Upper lobe of left lung (tissue), 6 donors: ENCODE results near the gene EVI5L. TPM values are rescaled to one million over a fixed set of nuclear protein-coding genes. Genes with fewer than 3 reads are reported as not detected.

ENCODE experiments used
- ATAC-seq, 2 donors: fragments of 200-7000 bp; cut with Tn5 transposase; one replicate each; pipeline ENCODE4 v1.9.1; 2022; ENCODE audit warnings: mild to moderate bottlenecking in 2 of 2, moderate library complexity in 2 of 2; ENCODE audit not compliant: low FRiP score in 2 of 2
- DNase-seq, 2 donors: peaks; one replicate each; pipeline ENCODE4 v3.0.0-alpha.2; 2019 to 2020
- H3K27ac ChIP-seq, 4 donors: fragments of 200-600 bp; sonication (generic); one replicate each; pipeline ENCODE4 v1.5.1; 2016 to 2019
- H3K27me3 ChIP-seq, 4 donors: fragments of 200-600 bp; sonication (generic); one replicate each; pipeline ENCODE4 v1.5.1; 2017 to 2019
- H3K36me3 ChIP-seq, 4 donors: fragments of 200-600 bp; sonication (generic); one replicate each; pipeline ENCODE4 v1.5.1; 2016 to 2019
- H3K4me1 ChIP-seq, 4 donors: fragments of 200-600 bp; sonication (generic); one replicate each; pipeline ENCODE4 v1.5.1; 2018 to 2019
- H3K4me3 ChIP-seq, 4 donors: fragments of 200-600 bp; sonication (generic); one replicate each; pipeline ENCODE4 v1.5.1; 2017 to 2019; ENCODE audit warnings: mild to moderate bottlenecking in 2 of 4, moderate library complexity in 1 of 4
- H3K9me3 ChIP-seq, 4 donors: fragments of 200-600 bp; sonication (generic); one replicate each; pipeline ENCODE4 v1.5.1; 2018 to 2019
- CTCF ChIP-seq, 6 experiments: fragments of 450-650 bp in 4 of 6; fragments of 200-600 bp in 2 of 6; sonication (generic) in 2 of 6; IDR thresholded peaks; one replicate each; pipeline ENCODE4 v1.5.1; 2016 to 2019; ENCODE audit warnings: antibody characterized with exemption in 6 of 6
- EP300 ChIP-seq, 4 donors: sonication (generic); formaldehyde crosslinking; IDR thresholded peaks; one replicate each; pipeline ENCODE4 v1.5.1; 2017; ENCODE audit warnings: antibody characterized with exemption in 4 of 4, control low read depth in 2 of 4
- POLR2A ChIP-seq, 4 donors: fragments of 450-650 bp; IDR thresholded peaks; one replicate each; pipeline ENCODE4 v1.5.1; 2016 to 2017; ENCODE audit warnings: antibody characterized with exemption in 4 of 4, mild to moderate bottlenecking in 2 of 4
- POLR2AphosphoS5 ChIP-seq, 2 donors: sonication (generic); formaldehyde crosslinking; IDR thresholded peaks; one replicate each; pipeline ENCODE4 v1.5.1; 2017; ENCODE audit warnings: antibody characterized with exemption in 2 of 2
- WGBS, 2 donors: methylation state at CpG; one replicate each; pipeline ENCODE4 v1.1.5; 2017 to 2018; 5-methylcytosine and 5-hydroxymethylcytosine counted together
- total RNA-seq, 6 donors: library from RNA; depleted of rRNA in 4 of 6; stranded (reverse); fragments of >200 nt in 4 of 6; gene quantifications; one replicate each; pipeline versions ENCODE4 v1.1.0 to v1.2.1, GENCODE V29; 2016 to 2021
- donor health status: DM: no; HTN: no; CAD: no; lungs with moderate emphysema.
- donor health status: DM: no; HTN: yes; CAD: no; lungs with severe emphysema.

The EVI5L gene
- total RNA-seq, 6 donors from 2014 or later = 12.0 to 24.1 (median 15.6) TPM

- Histone ChIP-seq H3K27me3 (peaks cover 0 to 30% (median 16%) of the 10 kb centered on the region in 4 donors), H3K4me3 (peak overlapping the region in 3 of 4 donors; percentile 14 to 33 (median 21)), H3K27ac (peak overlapping the region; percentile 17 to 67 (median 40)), H3K36me3 (no peaks in the 10 kb centered on the region), H3K9me3 (no peaks in the 10 kb centered on the region), H3K4me1 (peaks cover 45 to 67% (median 48%) of the 10 kb centered on the region in 4 donors)
- WGBS, 2 donors = 5 to 7% methylated on average over 33 of the region's 33 CpGs
- DNase-seq (peak; percentile 97), ATAC-seq (peak; percentile 70 to 81)
- no peak for TF ChIP-seq CTCF (IDR thresholded peaks at IDR 0.05)
- no peak for TF ChIP-seq POLR2AphosphoS5 (IDR thresholded peaks at IDR 0.05)
- TF ChIP-seq POLR2A (IDR thresholded peaks at IDR 0.05) = no peak
- TF ChIP-seq EP300 (IDR thresholded peaks at IDR 0.05) = no peak
Observed at GRCh38 chr19:7871437-7872305, 41.7 kb downstream of the EVI5L start.

GRCh38 chr19:7872306-7873204, 42.5 kb downstream of the EVI5L start:
- no peak for TF ChIP-seq POLR2A (IDR thresholded peaks at IDR 0.05)
- TF ChIP-seq POLR2AphosphoS5 (IDR thresholded peaks at IDR 0.05) = no peak
- TF ChIP-seq EP300 (IDR thresholded peaks at IDR 0.05) = no peak
- TF ChIP-seq CTCF (IDR thresholded peaks at IDR 0.05) = no peak
- peak overlapping the region in 2 of 4 donors; percentile 21 to 33 for H3K4me3 ChIP-seq
- H3K4me1 ChIP-seq = peaks cover 45 to 67% (median 48%) of the 10 kb centered on the region in 4 donors
- DNase-seq (peak in 1 of 2 donors; percentile 83), ATAC-seq (no peak)
- no peaks in the 10 kb centered on the region for H3K36me3 ChIP-seq
- no peaks in the 10 kb centered on the region for H3K9me3 ChIP-seq
- WGBS, 2 donors = 53 to 59% methylated on average over 19 to 35 of the region's 47 CpGs
- H3K27me3 ChIP-seq = peaks cover 0 to 30% (median 13%) of the 10 kb centered on the region in 4 donors
- peak overlapping the region in 1 of 4 donors; percentile 67 for H3K27ac ChIP-seq

- Histone ChIP-seq H3K4me1 (peaks cover 43 to 60% (median 45%) of the 10 kb centered on the region in 4 donors), H3K9me3 (no peaks in the 10 kb centered on the region), H3K27ac (no peak overlapping the region), H3K4me3 (peak overlapping the region; percentile 2 to 54 (median 52)), H3K36me3 (no peaks in the 10 kb centered on the region), H3K27me3 (peaks cover 0 to 30% (median 13%) of the 10 kb centered on the region in 4 donors)
- TF ChIP-seq CTCF (IDR thresholded peaks at IDR 0.05) = no peak
- no peak for TF ChIP-seq EP300 (IDR thresholded peaks at IDR 0.05)
- TF ChIP-seq POLR2AphosphoS5 (IDR thresholded peaks at IDR 0.05) = no peak
- TF ChIP-seq POLR2A (IDR thresholded peaks at IDR 0.05) = no peak
- 32 to 37% methylated on average over 20 to 46 of the region's 53 CpGs for WGBS, 2 donors
- DNase-seq (peak in 1 of 2 donors; percentile 78), ATAC-seq (no peak)
Observed at GRCh38 chr19:7873304-7874075, 43.5 kb downstream of the EVI5L start.

- H3K27ac ChIP-seq = no peak within 1 kb of the TSS
- peaks cover 35 to 52% (median 38%) of the 10 kb centered on the region in 4 donors for H3K4me1 ChIP-seq
- no peak for TF ChIP-seq POLR2AphosphoS5 (IDR thresholded peaks at IDR 0.05)
- no peak for TF ChIP-seq CTCF (IDR thresholded peaks at IDR 0.05)
- no peak for TF ChIP-seq EP300 (IDR thresholded peaks at IDR 0.05)
- peak in 1 of 4 donors; percentile 27 for TF ChIP-seq POLR2A (IDR thresholded peaks at IDR 0.05)
- H3K9me3 ChIP-seq = no peaks in the 10 kb centered on the region
- H3K4me3 ChIP-seq = peak within 1 kb of the TSS; percentile 2 to 54 (median 52)
- WGBS, 2 donors = 4 to 5% methylated on average over 7 to 32 of the region's 88 CpGs
- ATAC-seq (no peak), DNase-seq (peak; percentile 84 to 92)
- H3K27me3 ChIP-seq = peaks cover 0 to 30% (median 13%) of the 10 kb centered on the region in 4 donors
- no peaks in the 10 kb centered on the region for H3K36me3 ChIP-seq
Observed at GRCh38 chr19:7874076-7874896, 44.3 kb downstream of the EVI5L start, which contains the start of gene PRR36. Gene PRR36 (minus strand): TSS chr19:7874390. CDS start chr19:7873689, 701 bp downstream.
